Stimulated activated CD4-positive, alpha-beta T cell treated with anti-CD3 and anti-CD28 coated beads, TNF-alpha, amount 100 ng/mL, for 4 hours (primary cell): ENCODE measurements around the gene TNRC18.

ENCODE experiments used
- DNase-seq, 3 experiments: peaks; one replicate each; pipeline ENCODE4 v3.0.0-alpha.2; 2020; ENCODE audit warnings: low read depth in 3 of 3

The TNRC18 gene

GRCh38 chr7:5428478-5429252 is 5.0 kb upstream of the TNRC18 start:
- no peak for DNase-seq

DNA sequence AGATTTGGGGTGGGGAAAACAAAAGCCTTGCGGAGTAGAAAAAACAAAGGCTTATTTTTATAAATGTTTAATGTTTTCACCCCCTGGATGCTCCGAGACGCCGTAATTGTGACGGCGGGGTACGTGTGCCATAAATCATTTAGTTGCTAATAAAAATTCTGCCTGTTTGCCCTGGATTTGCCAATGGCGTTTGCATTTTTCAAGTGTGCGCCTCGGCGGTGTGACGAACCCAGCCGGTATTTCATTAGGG is 2.5 kb upstream of the TNRC18 start:
- no peak for DNase-seq

- DNase-seq: no peak
Observed at GRCh38 chr7:5425507-5426225, 2.0 kb upstream of the TNRC18 start.

- no peak for DNase-seq
Observed at GRCh38 chr7:5424749-5425506, 1.3 kb upstream of the TNRC18 start.

DNA sequence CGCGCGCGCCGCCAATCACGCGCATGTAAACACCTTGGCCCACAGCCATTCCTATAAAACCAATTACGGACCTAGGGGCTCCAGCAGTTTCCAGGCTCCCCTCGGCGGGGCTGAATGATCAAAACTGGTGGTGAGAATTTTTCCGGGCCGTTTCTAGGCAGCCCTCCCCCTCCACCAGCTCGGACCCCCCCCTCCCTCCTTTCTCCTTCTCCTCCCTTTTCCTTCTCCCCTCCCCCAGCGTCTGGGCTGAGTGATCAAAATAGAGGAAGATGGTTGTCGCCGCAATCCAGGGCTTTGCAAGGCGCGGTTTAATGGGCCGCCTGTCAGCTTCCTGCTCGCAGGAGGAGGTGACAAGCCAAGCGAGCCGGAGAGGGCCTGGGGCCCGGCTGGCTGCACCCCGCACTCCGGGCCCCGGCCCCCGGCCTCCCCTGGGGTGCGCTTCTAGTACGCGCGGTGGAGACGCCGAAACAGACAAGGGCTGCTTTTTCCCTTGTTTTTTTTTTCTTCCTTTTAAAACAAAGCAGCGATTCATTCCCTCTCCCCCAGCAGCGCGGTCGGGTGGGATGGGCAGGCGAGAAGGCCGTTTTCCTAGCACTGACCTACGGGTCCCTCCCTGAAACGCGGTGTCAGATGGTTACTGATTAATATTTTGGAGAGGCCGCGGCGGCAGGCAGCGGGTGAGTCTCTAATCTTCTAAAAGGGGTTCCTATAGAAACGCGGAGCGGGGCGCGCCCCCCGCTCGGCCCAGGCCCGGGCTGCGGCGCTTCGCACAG is 528 bp upstream of the TNRC18 start:
- no peak for DNase-seq

- DNase-seq: no peak
Observed at GRCh38 chr7:5422396-5423305, 983 bp downstream of the TNRC18 start.

- no peak for DNase-seq
Observed at GRCh38 chr7:5421714-5422395, 1.8 kb downstream of the TNRC18 start.

DNA sequence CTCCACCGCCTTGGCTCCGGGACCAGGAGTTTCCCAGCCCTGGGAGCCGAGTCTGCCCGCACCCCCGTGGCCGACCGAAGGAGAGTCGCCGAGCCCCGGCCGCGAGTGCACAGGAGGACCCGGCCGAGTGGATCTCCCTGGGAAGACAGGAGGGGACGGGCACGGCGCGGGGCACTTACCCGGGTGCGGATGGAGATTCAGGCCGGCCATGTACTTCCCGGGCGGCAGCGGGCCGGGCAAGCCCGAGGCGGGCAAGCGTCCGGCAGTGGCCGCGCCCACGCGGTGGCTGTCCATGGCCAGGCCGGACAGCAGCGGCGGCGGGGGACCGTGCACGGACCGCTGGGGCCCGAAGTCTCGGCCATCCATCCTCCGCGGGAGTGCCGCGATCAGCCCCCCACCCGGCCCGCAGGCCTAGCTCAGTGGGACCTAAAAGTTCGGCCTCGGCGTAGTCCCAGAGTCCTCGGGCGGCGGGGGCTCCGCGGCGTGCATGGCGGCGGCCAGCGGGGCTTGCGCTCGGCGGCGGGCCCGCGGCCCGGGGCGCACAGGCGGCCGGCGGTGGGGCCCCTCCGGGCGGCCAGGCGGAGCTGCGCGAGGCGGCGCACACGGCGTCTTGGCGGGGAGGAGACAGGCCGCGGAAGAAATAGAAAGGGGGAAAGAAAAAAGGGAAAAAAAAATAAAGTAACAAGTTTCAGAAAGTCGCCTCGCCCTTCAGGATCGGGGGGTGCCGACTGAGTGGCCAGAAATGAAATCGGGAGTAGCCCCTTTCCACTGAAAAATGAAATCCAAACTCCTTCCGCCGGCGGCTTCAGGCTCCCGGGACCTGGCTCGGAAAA is 2.5 kb downstream of the TNRC18 start:
- no peak for DNase-seq

- no peak for DNase-seq
Observed at GRCh38 chr7:5420067-5420880, 3.4 kb downstream of the TNRC18 start.

GRCh38 chr7:5419539-5420066 is 4.0 kb downstream of the TNRC18 start:
- no peak for DNase-seq

- no peak for DNase-seq
Observed at GRCh38 chr7:5418285-5418582, 5.4 kb downstream of the TNRC18 start.

GRCh38 chr7:5417106-5418071 is 6.2 kb downstream of the TNRC18 start:
- no peak for DNase-seq

GRCh38 chr7:5414916-5415315 is 8.7 kb downstream of the TNRC18 start:
- DNase-seq: no peak

DNA sequence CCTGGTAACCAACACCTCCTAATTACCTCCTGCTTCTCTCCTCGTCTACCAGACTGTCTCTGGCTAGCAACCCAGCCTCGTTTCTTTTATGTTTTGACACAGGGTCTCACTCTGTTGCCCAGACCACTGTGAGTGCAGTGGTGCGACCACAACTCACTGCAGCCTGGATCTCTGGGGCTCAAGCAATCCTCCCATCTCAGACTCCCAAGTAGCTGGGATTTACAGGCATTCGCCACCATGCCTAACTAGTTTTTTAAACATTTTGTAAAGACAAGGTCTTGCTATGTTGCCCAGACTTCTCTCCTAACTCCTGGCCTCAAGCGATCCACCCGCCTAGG is 10.2 kb downstream of the TNRC18 start:
- DNase-seq: no peak

GRCh38 chr7:5408777-5409176 is 14.9 kb downstream of the TNRC18 start:
- no peak for DNase-seq

- no peak for DNase-seq
Observed at GRCh38 chr7:5406957-5407945, 16.4 kb downstream of the TNRC18 start.
